D721Med (cell line): Measurements from ENCODE around the gene ORM1.

Source experiments
- DNase-seq: peaks from one replicate; pipeline ENCODE4 v3.0.0; 2011; ENCODE audit warnings: low spot score; ENCODE audit not compliant: insufficient read length
- FAIRE-seq: peaks from 2 replicates; lab custom pipeline; 2011; peaks lifted over from hg19 to GRCh38; lab: Jason Lieb, UNC
- TF ChIP-seq, protein P1 (sequence below): IDR thresholded peaks from 2 replicates; pipeline ENCODE4 v1.5.1; 2012; ENCODE audit warnings: mild to moderate bottlenecking, control low read depth; ENCODE audit not compliant: insufficient read depth; ENCODE audit errors: missing control alignments

Gene ORM1

DNA sequence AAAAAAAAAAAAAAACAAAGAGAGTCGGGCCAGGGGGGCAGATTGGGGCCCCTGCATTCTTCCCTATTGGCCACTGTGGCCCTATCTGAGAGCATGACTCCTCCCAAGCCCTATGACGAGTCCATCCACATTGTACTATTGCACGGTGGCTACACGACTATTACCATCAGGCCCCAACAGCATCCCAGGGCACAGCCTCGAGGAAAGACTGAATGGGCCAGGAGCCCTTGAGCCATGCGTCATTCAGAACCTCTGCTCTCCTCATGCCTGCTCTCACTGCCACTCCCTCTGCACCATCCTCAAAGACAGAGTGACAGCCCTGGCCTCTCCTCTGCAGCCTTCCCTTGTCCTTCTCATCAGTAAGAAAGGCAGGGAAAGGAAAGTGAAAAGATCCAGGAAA lies 20.2 kb upstream of the ORM1 start:
- DNase-seq, result no peak
- TF ChIP-seq, protein P1, sequence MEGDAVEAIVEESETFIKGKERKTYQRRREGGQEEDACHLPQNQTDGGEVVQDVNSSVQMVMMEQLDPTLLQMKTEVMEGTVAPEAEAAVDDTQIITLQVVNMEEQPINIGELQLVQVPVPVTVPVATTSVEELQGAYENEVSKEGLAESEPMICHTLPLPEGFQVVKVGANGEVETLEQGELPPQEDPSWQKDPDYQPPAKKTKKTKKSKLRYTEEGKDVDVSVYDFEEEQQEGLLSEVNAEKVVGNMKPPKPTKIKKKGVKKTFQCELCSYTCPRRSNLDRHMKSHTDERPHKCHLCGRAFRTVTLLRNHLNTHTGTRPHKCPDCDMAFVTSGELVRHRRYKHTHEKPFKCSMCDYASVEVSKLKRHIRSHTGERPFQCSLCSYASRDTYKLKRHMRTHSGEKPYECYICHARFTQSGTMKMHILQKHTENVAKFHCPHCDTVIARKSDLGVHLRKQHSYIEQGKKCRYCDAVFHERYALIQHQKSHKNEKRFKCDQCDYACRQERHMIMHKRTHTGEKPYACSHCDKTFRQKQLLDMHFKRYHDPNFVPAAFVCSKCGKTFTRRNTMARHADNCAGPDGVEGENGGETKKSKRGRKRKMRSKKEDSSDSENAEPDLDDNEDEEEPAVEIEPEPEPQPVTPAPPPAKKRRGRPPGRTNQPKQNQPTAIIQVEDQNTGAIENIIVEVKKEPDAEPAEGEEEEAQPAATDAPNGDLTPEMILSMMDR, result no peak
- FAIRE-seq, result no peak

- DNase-seq, result no peak
- TF ChIP-seq, protein P1, result no peak
- no peak for FAIRE-seq
Measured at GRCh38 chr9:114303571-114303970, 19.3 kb upstream of the ORM1 start.

- no peak for FAIRE-seq
- TF ChIP-seq, protein P1, result no peak
- no peak for DNase-seq
Measured at GRCh38 chr9:114303977-114304376, 18.9 kb upstream of the ORM1 start.

DNA sequence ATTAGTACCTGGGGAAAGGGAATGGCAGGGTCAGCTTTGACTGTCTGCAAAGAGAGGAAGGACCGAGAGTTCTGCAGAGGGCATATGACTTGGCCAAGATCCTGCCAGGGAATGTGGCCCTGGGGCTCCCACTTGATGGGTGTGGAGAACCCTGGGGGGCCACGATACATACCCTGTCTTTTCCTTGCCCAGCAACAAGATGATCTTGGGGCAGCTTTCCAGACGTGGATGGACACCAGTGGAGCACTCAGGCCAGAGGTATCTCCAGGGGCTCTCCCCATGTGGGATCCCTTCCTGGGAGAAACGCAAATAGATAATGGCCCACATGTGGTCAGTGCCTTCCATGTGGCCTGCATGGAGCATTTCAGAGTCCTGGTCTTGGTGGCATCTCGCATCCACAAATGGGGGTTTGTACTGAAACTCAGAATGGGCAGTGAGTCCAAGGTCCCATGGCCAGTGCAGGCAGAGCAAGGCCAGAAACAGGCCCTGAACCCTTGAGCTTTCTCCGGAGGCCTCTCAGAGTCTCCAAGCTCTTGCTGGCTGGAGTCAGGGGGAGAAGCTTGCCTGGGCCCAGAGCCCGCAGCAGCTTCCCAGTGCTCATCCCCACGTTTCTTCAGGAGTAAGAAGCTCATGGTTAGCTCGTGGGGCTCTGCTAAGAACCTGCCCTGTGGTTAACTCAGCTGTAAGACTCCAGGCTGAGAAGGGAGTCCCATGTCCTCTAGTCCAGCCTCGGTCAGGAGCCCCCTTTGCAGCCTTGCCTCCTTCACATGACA lies 18.3 kb upstream of the ORM1 start:
- FAIRE-seq, result no peak
- DNase-seq, result no peak
- TF ChIP-seq, protein P1, result no peak

GRCh38 chr9:114307899-114308267 lies 15.0 kb upstream of the ORM1 start:
- TF ChIP-seq, protein P1, result no peak
- FAIRE-seq (no peak), DNase-seq (no peak)

- DNase-seq (no peak), FAIRE-seq (no peak)
- TF ChIP-seq, protein P1, result no peak
Measured at GRCh38 chr9:114308361-114308950, 14.4 kb upstream of the ORM1 start.

DNA sequence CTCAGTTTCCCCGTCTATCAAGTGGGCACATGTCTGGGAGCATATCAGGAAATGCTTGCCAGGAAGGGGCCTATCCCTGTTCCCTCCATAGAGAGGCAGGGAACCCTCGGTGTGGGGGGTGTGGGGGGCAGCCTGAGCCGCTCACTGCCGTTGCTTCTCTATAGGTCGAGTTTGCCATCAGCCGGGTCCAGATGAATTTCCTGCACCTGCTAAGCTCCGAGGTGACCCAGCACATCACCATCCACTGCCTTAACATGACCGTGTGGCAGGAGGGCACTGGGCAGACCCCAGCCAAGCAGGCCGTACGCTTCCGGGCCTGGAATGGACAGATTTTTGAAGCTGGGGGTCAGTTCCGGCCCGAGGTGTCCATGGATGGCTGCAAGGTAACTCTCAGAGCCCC lies 13.8 kb upstream of the ORM1 start:
- TF ChIP-seq, protein P1, result no peak
- DNase-seq, result no peak
- FAIRE-seq, result no peak
